Ascending aorta (tissue), 2 donors: Measurements from ENCODE around the gene IL33. TPM values are rescaled to one million over a fixed set of nuclear protein-coding genes. Genes with fewer than 3 reads are reported as not detected.

Experiments
- DNase-seq, 2 donors: peaks; one replicate each; pipeline ENCODE4 v3.0.0-alpha.2; 2019; ENCODE audit warnings: low spot score in 2 of 2
- H3K27ac ChIP-seq, 2 donors: fragments of 200-600 bp; sonication (generic); one replicate each; pipeline ENCODE4 v1.5.1; 2016 to 2017; ENCODE audit warnings: mild to moderate bottlenecking in 1 of 2
- H3K27me3 ChIP-seq: fragments of 200-600 bp; sonication (generic); one replicate; pipeline ENCODE4 v1.5.1; 2017
- H3K36me3 ChIP-seq, 2 donors: fragments of 200-600 bp; sonication (generic); one replicate each; pipeline ENCODE4 v1.5.1; 2016
- H3K4me1 ChIP-seq, 2 donors: fragments of 200-600 bp; sonication (generic); one replicate each; pipeline ENCODE4 v1.5.1; 2016 to 2017; ENCODE audit warnings: mild to moderate bottlenecking in 1 of 2
- H3K4me3 ChIP-seq, 2 donors: fragments of 200-600 bp; sonication (generic); one replicate each; pipeline ENCODE4 v1.5.1; 2016 to 2017; ENCODE audit warnings: mild to moderate bottlenecking in 1 of 2
- H3K9me3 ChIP-seq, 2 donors: fragments of 200-600 bp; sonication (generic); one replicate each; pipeline ENCODE4 v1.5.1; 2016
- intact Hi-C: fragments of 100-400 bp; cut with DNase I; formaldehyde crosslinking; loops from one replicate; pipeline ENCODE4 v1.15.1; 2023
- total RNA-seq: library from RNA; depleted of rRNA; stranded (reverse); fragments of >200 nt; gene quantifications from one replicate; pipeline ENCODE4 v1.1.0, GENCODE V29; 2016
- TF ChIP-seq, protein P1 (sequence below), 3 experiments: fragments of 200-600 bp in 2 of 3; fragments of 450-650 bp in 1 of 3; sonication (generic) in 2 of 3; IDR thresholded peaks; one replicate each; pipeline ENCODE4 v1.5.1; 2016 to 2019; ENCODE audit warnings: antibody characterized with exemption in 3 of 3, mild to moderate bottlenecking in 1 of 3, moderate library complexity in 1 of 3

The IL33 gene
- total RNA-seq, 1 donor from 2014 or later: 38.0 TPM

DNA sequence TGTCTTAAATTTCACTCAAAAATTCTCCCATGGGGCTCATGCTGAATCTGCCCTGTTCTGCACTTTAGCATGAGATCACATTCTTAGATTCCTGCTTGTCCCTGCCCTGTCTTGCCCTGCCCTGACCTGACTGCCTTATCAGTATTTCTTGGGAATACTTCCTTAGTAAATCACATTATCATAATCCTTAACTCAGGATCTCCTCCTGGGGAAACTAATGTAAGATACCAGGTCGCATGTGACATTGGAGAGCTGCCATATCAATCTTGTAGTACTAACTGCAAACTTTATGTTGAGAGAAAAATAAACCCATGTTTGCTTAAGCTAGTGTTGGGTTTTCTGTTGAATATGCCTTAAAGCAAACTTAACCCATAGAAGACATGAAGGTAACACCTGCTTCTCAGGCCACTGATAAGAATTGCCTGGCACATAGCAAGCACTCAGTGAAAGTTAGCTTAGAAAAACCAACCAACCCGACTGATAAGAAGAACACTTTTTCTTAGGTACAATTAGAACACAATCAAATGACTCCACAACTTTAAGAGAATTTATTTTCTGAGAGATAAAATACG is 53.3 kb downstream of the IL33 start:
- no peak for DNase-seq
- intact Hi-C loops: no loop called here
- TF ChIP-seq, protein P1, sequence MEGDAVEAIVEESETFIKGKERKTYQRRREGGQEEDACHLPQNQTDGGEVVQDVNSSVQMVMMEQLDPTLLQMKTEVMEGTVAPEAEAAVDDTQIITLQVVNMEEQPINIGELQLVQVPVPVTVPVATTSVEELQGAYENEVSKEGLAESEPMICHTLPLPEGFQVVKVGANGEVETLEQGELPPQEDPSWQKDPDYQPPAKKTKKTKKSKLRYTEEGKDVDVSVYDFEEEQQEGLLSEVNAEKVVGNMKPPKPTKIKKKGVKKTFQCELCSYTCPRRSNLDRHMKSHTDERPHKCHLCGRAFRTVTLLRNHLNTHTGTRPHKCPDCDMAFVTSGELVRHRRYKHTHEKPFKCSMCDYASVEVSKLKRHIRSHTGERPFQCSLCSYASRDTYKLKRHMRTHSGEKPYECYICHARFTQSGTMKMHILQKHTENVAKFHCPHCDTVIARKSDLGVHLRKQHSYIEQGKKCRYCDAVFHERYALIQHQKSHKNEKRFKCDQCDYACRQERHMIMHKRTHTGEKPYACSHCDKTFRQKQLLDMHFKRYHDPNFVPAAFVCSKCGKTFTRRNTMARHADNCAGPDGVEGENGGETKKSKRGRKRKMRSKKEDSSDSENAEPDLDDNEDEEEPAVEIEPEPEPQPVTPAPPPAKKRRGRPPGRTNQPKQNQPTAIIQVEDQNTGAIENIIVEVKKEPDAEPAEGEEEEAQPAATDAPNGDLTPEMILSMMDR (IDR thresholded peaks at IDR 0.05): no peak
- no peaks in the 10 kb centered on the region for H3K27me3 ChIP-seq
- peaks cover 0 to 13% of the 10 kb centered on the region in 2 donors for H3K4me1 ChIP-seq
- H3K4me3 ChIP-seq: no peak overlapping the region
- H3K27ac ChIP-seq: no peak overlapping the region
- no peaks in the 10 kb centered on the region for H3K9me3 ChIP-seq
- no peaks in the 10 kb centered on the region for H3K36me3 ChIP-seq

DNA sequence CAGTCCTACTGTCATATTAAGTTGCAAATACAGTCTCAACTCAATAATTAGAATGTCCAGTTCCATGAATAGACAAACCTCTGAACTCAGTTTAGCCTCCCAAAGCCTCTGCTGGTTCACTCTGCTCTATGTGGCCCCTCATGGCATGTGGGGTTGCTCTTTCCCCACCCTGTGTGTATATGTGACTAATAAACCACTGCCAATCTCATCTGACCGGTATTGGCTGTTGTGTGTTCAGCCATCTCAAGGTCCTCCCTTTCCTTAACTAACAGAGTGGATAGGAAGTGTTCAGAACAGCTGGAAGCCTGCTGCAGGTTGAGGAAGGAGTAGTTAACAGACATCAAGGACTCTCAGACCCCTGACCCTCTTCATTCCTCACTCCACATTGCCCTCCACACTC is 55.3 kb downstream of the IL33 start:
- no peaks in the 10 kb centered on the region for H3K27me3 ChIP-seq
- TF ChIP-seq, protein P1 (IDR thresholded peaks at IDR 0.05): no peak
- H3K36me3 ChIP-seq: no peaks in the 10 kb centered on the region
- intact Hi-C loops: no loop called here
- peaks cover 0 to 13% of the 10 kb centered on the region in 2 donors for H3K4me1 ChIP-seq
- H3K27ac ChIP-seq: peak overlapping the region in 1 of 2 donors; percentile 32
- no peak overlapping the region for H3K4me3 ChIP-seq
- DNase-seq: no peak
- no peaks in the 10 kb centered on the region for H3K9me3 ChIP-seq

DNA sequence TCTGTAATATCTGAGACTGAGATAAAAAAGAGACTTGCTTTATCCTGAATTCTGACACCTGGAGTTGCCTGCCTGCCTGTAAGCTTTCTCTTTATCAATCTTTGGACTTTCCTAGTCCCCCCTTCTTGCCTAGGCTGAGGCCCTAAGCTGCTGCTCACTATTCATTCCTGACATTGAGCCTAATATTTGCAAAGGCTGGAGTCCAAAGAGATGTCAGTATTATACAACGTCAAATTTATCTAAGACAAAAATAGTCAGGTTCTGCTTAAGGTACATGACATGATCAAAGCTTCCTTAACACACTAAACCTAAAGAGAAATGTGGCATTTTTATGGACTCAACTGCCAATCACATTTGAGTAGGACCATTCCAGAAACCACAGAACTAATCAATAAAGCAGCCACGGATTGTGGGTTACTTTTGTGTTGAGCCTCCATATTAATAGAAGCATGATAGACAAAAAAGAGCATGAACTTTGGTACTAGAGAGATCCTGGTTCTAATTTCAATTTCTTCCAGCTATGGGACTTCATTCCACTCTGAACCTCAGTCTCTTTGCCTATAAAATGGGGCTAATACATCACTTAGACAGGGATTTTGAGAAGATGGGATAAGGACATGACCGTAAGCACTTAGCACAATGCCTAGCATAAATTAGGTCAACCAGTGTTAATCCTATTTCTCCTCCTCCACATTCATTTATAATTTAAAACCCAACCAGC is 56.1 kb downstream of the IL33 start:
- intact Hi-C loops: loop anchor here (2.0 kb wide), 1 partner anchor 55 kb away; no protein-coding TSS in a partner anchor
- Histone ChIP-seq H3K4me1 (peaks cover 0 to 13% of the 10 kb centered on the region in 2 donors), H3K27me3 (no peaks in the 10 kb centered on the region), H3K9me3 (no peaks in the 10 kb centered on the region), H3K4me3 (no peak overlapping the region), H3K36me3 (no peaks in the 10 kb centered on the region), H3K27ac (peak overlapping the region; percentile 70 to 78)
- TF ChIP-seq, protein P1 (IDR thresholded peaks at IDR 0.05): no peak
- no peak for DNase-seq

DNA sequence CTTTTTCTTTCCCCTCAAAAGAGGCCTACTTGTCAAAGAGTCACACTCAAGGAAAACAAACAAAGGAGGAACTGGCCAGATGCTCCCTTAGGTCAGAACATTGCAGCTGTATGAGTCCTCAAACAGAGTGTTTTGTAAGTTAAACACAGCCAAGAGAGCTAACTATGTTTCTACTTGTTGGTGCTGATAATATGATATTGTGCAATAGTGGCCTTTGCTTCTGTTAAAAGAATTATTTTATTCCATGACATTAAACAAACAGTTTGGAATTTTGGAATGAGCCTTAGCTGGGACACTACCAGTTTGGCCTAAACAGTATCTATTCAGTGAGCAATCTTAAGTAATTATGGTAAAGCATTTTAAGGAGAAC is 56.6 kb downstream of the IL33 start:
- TF ChIP-seq, protein P1 (IDR thresholded peaks at IDR 0.05): no peak
- intact Hi-C loops: loop anchor here (2.0 kb wide), 1 partner anchor 55 kb away; no protein-coding TSS in a partner anchor
- DNase-seq: peak in 1 of 2 donors; percentile 70
- Histone ChIP-seq H3K27me3 (no peaks in the 10 kb centered on the region), H3K4me3 (no peak overlapping the region), H3K27ac (peak overlapping the region; percentile 70 to 78), H3K4me1 (peaks cover 0 to 13% of the 10 kb centered on the region in 2 donors), H3K9me3 (no peaks in the 10 kb centered on the region), H3K36me3 (no peaks in the 10 kb centered on the region)

DNA sequence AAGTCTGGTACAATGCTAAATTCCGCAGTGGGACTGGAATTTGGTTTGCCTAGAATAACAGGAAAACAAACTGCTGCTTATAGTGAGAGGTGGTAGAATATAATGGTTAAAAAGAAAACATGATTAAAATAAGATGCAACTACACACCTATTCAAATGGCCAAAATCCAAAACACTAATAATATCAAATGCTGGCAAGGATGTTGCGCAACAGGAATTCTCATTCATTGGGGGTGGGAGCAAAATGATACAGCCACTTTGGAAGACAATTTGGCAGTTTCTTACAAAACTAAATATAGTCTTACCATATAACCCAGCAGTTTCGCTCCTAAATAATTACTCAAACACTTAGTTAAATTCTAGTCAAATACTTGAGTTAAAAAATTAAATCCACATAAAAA is 61.8 kb downstream of the IL33 start:
- intact Hi-C loops: no loop called here
- no peaks in the 10 kb centered on the region for H3K27me3 ChIP-seq
- no peaks in the 10 kb centered on the region for H3K9me3 ChIP-seq
- peaks cover 0 to 6% of the 10 kb centered on the region in 2 donors for H3K4me1 ChIP-seq
- DNase-seq: no peak
- no peaks in the 10 kb centered on the region for H3K36me3 ChIP-seq
- H3K27ac ChIP-seq: no peak overlapping the region
- no peak overlapping the region for H3K4me3 ChIP-seq
- TF ChIP-seq, protein P1 (IDR thresholded peaks at IDR 0.05): no peak
